ENCODE measurements around the gene CXorf58. TPM values are rescaled to one million over a fixed set of nuclear protein-coding genes. Genes with fewer than 3 reads are reported as not detected.

Gene CXorf58
- polyA plus RNA-seq, 1 experiment = not detected

DNA sequence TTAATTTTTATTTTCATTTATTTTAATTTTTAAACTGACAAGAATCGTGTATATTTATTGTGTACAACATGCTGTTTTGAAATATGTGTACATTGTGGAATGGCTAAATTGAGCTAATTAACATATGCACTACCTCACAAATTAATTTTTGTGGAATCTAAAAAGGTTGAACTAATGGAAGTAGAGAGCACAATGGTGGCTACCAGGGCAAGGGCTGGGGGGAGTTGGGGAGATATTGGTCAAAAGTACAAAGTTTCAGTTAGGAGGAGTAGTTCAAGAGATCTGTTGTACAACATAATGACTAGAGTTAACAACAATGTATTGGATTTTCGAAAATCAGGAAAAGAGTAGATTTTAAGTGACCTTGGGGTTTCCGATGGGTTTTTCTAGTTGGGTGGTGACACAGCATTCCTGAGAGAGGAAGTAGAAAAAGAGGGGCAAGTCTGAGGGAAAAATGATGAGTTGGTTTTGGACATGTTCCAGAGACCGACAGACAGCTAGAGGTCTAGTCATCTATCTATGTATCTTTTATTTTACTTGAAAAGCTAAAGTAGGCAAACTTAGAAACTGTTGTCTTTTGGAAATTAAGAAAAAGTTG is 23.3 kb upstream of the CXorf58 start:
- ChIA-PET POLR2A (interaction anchor here (1.0 kb wide), 1 partner anchor 142 kb away, joined by 11 read pairs; no protein-coding TSS in a partner anchor), CTCF (no interaction called here)
- H3K27me3 ChIP-seq (ENCODE audit: control insufficient read depth, insufficient read depth, low read length) = no peaks in the 10 kb centered on the region
- TF ChIP-seq, protein P1, sequence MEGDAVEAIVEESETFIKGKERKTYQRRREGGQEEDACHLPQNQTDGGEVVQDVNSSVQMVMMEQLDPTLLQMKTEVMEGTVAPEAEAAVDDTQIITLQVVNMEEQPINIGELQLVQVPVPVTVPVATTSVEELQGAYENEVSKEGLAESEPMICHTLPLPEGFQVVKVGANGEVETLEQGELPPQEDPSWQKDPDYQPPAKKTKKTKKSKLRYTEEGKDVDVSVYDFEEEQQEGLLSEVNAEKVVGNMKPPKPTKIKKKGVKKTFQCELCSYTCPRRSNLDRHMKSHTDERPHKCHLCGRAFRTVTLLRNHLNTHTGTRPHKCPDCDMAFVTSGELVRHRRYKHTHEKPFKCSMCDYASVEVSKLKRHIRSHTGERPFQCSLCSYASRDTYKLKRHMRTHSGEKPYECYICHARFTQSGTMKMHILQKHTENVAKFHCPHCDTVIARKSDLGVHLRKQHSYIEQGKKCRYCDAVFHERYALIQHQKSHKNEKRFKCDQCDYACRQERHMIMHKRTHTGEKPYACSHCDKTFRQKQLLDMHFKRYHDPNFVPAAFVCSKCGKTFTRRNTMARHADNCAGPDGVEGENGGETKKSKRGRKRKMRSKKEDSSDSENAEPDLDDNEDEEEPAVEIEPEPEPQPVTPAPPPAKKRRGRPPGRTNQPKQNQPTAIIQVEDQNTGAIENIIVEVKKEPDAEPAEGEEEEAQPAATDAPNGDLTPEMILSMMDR (IDR thresholded peaks at IDR 0.05; ENCODE audit: low read depth, low read length) = no peak
- H3K27ac ChIP-seq (ENCODE audit: low read depth, low read length) = no peak overlapping the region
- no peaks in the 10 kb centered on the region for H3K9me3 ChIP-seq (ENCODE audit: control insufficient read depth, insufficient read depth, low read length)
- H3K4me3 ChIP-seq (ENCODE audit: low read depth, low read length) = no peak overlapping the region
- DNase-seq (ENCODE audit: low read depth, low spot score) = no peak

GRCh38 chrX:23885803-23886202 is 22.0 kb upstream of the CXorf58 start:
- Histone ChIP-seq H3K4me3 (ENCODE audit: low read depth, low read length) (no peak overlapping the region), H3K27me3 (ENCODE audit: control insufficient read depth, insufficient read depth, low read length) (no peaks in the 10 kb centered on the region), H3K27ac (ENCODE audit: low read depth, low read length) (no peak overlapping the region), H3K9me3 (ENCODE audit: control insufficient read depth, insufficient read depth, low read length) (no peaks in the 10 kb centered on the region)
- DNase-seq (ENCODE audit: low read depth, low spot score) = no peak
- POLR2A ChIA-PET = no interaction called here
- CTCF ChIA-PET = no interaction called here
- TF ChIP-seq, protein P1 (IDR thresholded peaks at IDR 0.05; ENCODE audit: low read depth, low read length) = no peak

DNA sequence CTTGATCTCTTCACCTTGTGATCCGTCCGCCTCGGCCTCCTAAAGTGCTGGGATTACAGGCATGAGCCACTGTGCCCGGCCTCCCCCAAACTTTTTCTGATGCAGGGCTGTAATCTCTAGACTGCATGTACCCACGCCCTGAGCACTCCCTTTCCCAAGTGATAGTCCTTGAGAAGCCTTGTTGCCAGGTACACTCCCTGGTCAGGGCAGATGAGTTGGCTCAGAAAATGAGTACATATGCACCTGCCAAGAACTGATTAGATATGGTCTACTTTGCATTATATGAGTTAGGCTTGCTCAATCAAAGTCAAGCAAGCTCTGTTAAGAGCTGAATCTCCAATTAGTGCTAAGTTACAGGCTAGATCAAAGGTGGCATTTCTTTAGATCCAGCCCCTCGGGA is 20.4 kb upstream of the CXorf58 start:
- CTCF ChIA-PET = interaction anchor here (2.1 to 3.3 kb wide), 2 partner anchors 14 to 105 kb away, joined by 9 to 17 read pairs; partner anchors contain the start of gene SAT1
- POLR2A ChIA-PET = no interaction called here
- Histone ChIP-seq H3K27ac (ENCODE audit: low read depth, low read length) (no peak overlapping the region), H3K9me3 (ENCODE audit: control insufficient read depth, insufficient read depth, low read length) (no peaks in the 10 kb centered on the region), H3K27me3 (ENCODE audit: control insufficient read depth, insufficient read depth, low read length) (no peaks in the 10 kb centered on the region), H3K4me3 (ENCODE audit: low read depth, low read length) (no peak overlapping the region)
- TF ChIP-seq, protein P1 (IDR thresholded peaks at IDR 0.05; ENCODE audit: low read depth, low read length) = no peak
- DNase-seq (ENCODE audit: low read depth, low spot score) = no peak

- H3K27ac ChIP-seq (ENCODE audit: low read depth, low read length) = no peak overlapping the region
- no peak overlapping the region for H3K4me3 ChIP-seq (ENCODE audit: low read depth, low read length)
- CTCF ChIA-PET = interaction anchor here (2.1 to 3.3 kb wide), 2 partner anchors 14 to 105 kb away, joined by 9 to 17 read pairs; partner anchors contain the start of gene SAT1
- POLR2A ChIA-PET = no interaction called here
- H3K27me3 ChIP-seq (ENCODE audit: control insufficient read depth, insufficient read depth, low read length) = no peaks in the 10 kb centered on the region
- DNase-seq (ENCODE audit: low read depth, low spot score) = no peak
- no peaks in the 10 kb centered on the region for H3K9me3 ChIP-seq (ENCODE audit: control insufficient read depth, insufficient read depth, low read length)
- TF ChIP-seq, protein P1 (IDR thresholded peaks at IDR 0.05; ENCODE audit: low read depth, low read length) = no peak
These were observed 19.9 kb upstream of the CXorf58 start for GRCh38 chrX:23887918-23888317.

DNA sequence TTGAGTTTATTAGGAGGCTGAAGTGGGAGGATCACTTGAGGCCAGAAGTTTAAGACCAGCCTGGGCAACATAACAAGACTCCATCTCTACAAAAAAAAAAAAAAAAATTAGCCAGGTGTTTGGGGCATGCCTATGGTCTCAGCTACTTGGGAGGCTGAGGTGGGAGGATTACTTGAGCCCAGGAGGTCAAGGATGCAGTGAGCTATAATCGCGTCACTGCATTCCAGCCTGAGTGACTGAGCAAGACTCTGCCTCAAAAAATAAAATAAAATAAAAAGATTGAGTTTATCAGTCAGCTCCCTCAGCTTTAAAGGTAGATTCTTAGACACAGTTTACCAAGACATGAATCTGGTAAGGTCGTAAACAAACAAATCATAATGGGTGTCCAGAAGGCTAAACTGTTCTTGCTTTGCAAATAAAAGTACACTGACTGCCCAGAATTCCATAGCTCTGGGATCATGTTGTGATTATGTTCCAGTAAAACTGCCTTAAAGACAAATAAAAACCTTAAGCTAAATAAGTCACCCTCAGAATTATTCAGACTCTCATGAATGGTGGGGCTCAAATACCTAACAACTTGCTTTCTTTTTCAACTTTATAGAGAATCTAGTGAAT is 18.8 kb upstream of the CXorf58 start:
- POLR2A ChIA-PET = interaction anchor here (0.5 to 1.5 kb wide), 3 partner anchors 105 to 1879 kb away, joined by 6 to 9 read pairs (median 7); partner anchors contain the start of gene SAT1
- CTCF ChIA-PET = interaction anchor here (0.5 to 3.3 kb wide), 4 partner anchors 13 to 108 kb away, joined by 3 to 17 read pairs (median 7); partner anchors contain the start of gene SAT1
- Histone ChIP-seq H3K27ac (ENCODE audit: low read depth, low read length) (no peak overlapping the region), H3K4me3 (ENCODE audit: low read depth, low read length) (no peak overlapping the region), H3K27me3 (ENCODE audit: control insufficient read depth, insufficient read depth, low read length) (no peaks in the 10 kb centered on the region), H3K9me3 (ENCODE audit: control insufficient read depth, insufficient read depth, low read length) (no peaks in the 10 kb centered on the region)
- DNase-seq (ENCODE audit: low read depth, low spot score) = no peak
- TF ChIP-seq, protein P1 (IDR thresholded peaks at IDR 0.05; ENCODE audit: low read depth, low read length) = no peak

Measured in AG04450 (cell line).